Trophoblast cell (in vitro differentiated cells and primary cell): ENCODE measurements around the gene HNRNPA2B1.
A peak's percentile ranks its signal among the peaks of the same experiment; 100 is the strongest.
"Not testable (repeated sequence)": the region's sequence is repeated elsewhere in the genome, so short reads cannot be mapped to it uniquely, and the experiment has no call there.

Source experiments
- DNase-seq, 2 donors: peaks; one replicate each; pipeline ENCODE4 v3.0.0-alpha.2; 2016
- H2AFZ ChIP-seq: 2 replicates; pipeline ENCODE4 v1.6.1; 2013; ENCODE audit warnings: low read length, moderate library complexity, mild to moderate bottlenecking; ENCODE audit not compliant: insufficient read depth, poor library complexity
- H2AK5ac ChIP-seq: 2 replicates; pipeline ENCODE4 v1.6.1; 2013; ENCODE audit warnings: mild to moderate bottlenecking, low read length
- H2BK120ac ChIP-seq: 2 replicates; pipeline ENCODE4 v1.6.1; 2013; ENCODE audit warnings: low read length, mild to moderate bottlenecking, moderate library complexity; ENCODE audit not compliant: insufficient read depth, poor library complexity
- H2BK12ac ChIP-seq: 2 replicates; pipeline ENCODE4 v1.6.1; 2013; ENCODE audit warnings: mild to moderate bottlenecking, low read length, moderate library complexity
- H2BK5ac ChIP-seq: 2 replicates; pipeline ENCODE4 v1.6.1; 2013; ENCODE audit warnings: low read length, low read depth, moderate library complexity, mild to moderate bottlenecking; ENCODE audit not compliant: poor library complexity
- H3K14ac ChIP-seq: 2 replicates; pipeline ENCODE4 v1.6.1; 2013; ENCODE audit warnings: mild to moderate bottlenecking, low read length
- H3K18ac ChIP-seq: 2 replicates; pipeline ENCODE4 v1.6.1; 2013; ENCODE audit warnings: mild to moderate bottlenecking, low read length
- H3K23ac ChIP-seq: 2 replicates; pipeline ENCODE4 v1.6.1; 2013; ENCODE audit warnings: low read length
- H3K27ac ChIP-seq: 2 replicates; pipeline ENCODE4 v1.5.1; 2013; ENCODE audit warnings: low read depth, mild to moderate bottlenecking, inconsistent platforms, low read length, moderate library complexity
- H3K27me3 ChIP-seq: 2 replicates; pipeline ENCODE4 v1.6.1; 2013; ENCODE audit warnings: inconsistent platforms, mild to moderate bottlenecking, low read length, moderate library complexity; ENCODE audit not compliant: insufficient read depth
- H3K36me3 ChIP-seq, 2 experiments: 1 replicate in 1 of 2; 2 replicates in 1 of 2; pipeline ENCODE4 v1.6.1; 2013; ENCODE audit warnings: low read length in 2 of 2, mild to moderate bottlenecking in 2 of 2, moderate library complexity in 1 of 2; ENCODE audit not compliant: insufficient read depth in 2 of 2, control insufficient read depth in 1 of 2
- H3K4ac ChIP-seq: 2 replicates; pipeline ENCODE4 v1.6.1; 2013; ENCODE audit warnings: low read depth, mild to moderate bottlenecking, low read length, moderate library complexity
- H3K4me1 ChIP-seq, 2 experiments: 1 replicate in 1 of 2; 2 replicates in 1 of 2; pipeline ENCODE4 v1.6.1; 2013; ENCODE audit warnings: low read length in 2 of 2, mild to moderate bottlenecking in 2 of 2, moderate library complexity in 1 of 2; ENCODE audit not compliant: insufficient read depth in 2 of 2, control insufficient read depth in 1 of 2
- H3K4me2 ChIP-seq: 2 replicates; pipeline ENCODE4 v1.6.1; 2013; ENCODE audit warnings: inconsistent platforms, mild to moderate bottlenecking, low read length, moderate library complexity
- H3K4me3 ChIP-seq: 2 replicates; pipeline ENCODE4 v1.5.1; 2013; ENCODE audit warnings: mild to moderate bottlenecking, low read depth, low read length, inconsistent platforms
- H3K79me1 ChIP-seq: one replicate; pipeline ENCODE4 v1.6.1; 2013; ENCODE audit warnings: low read length
- H3K79me2 ChIP-seq: 2 replicates; pipeline ENCODE4 v1.6.1; 2013; ENCODE audit warnings: low read length, mild to moderate bottlenecking; ENCODE audit not compliant: control insufficient read depth, insufficient read depth, poor library complexity
- H3K9ac ChIP-seq: 2 replicates; pipeline ENCODE4 v1.6.1; 2013; ENCODE audit warnings: mild to moderate bottlenecking, low read length
- H3K9me3 ChIP-seq: 2 replicates; pipeline ENCODE4 v1.6.1; 2013; ENCODE audit warnings: low read depth, mild to moderate bottlenecking, control low read depth, inconsistent platforms, low read length; ENCODE audit not compliant: insufficient read depth
- H4K12ac ChIP-seq: 2 replicates; pipeline ENCODE4 v1.6.1; 2013; ENCODE audit warnings: low read depth, mild to moderate bottlenecking, low read length, moderate library complexity
- H4K8ac ChIP-seq: 2 replicates; pipeline ENCODE4 v1.6.1; 2013; ENCODE audit warnings: low read depth, mild to moderate bottlenecking, low read length, moderate library complexity
- H4K91ac ChIP-seq: one replicate; pipeline ENCODE4 v1.6.1; 2013; ENCODE audit warnings: low read depth, mild to moderate bottlenecking, low read length, moderate library complexity
- WGBS: extraction: QIAGEN DNeasy Blood & Tissue Kit; methylation state at CpG from one replicate; pipeline ENCODE4 v1.1.7; 2013; ENCODE audit warnings: missing lambda C conversion rate; ENCODE audit not compliant: insufficient read length, insufficient coverage; ENCODE audit errors: extremely low coverage; 5-methylcytosine and 5-hydroxymethylcytosine counted together

Gene HNRNPA2B1

GRCh38 chr7:26186364-26187311 lies 13.9 kb downstream of the HNRNPA2B1 start:
- Histone ChIP-seq H3K4me3 (no peak overlapping the region), H2BK120ac (no peak overlapping the region), H3K36me3 (peaks cover 4 to 30% of the 10 kb centered on the region in 2 experiments), H2BK12ac (no peak overlapping the region), H4K91ac (no peak overlapping the region), H2AFZ (no peak overlapping the region), H3K18ac (no peak overlapping the region), H2AK5ac (no peak overlapping the region), H3K79me1 (no peaks in the 10 kb centered on the region), H3K79me2 (no peaks in the 10 kb centered on the region), H3K9me3 (no peaks in the 10 kb centered on the region), H3K27me3 (no peaks in the 10 kb centered on the region), H3K4me1 (no peaks in the 10 kb centered on the region), H3K4me2 (no peak overlapping the region), H4K8ac (no peak overlapping the region), H3K9ac (no peak overlapping the region), H3K23ac (no peak overlapping the region), H3K4ac (no peak overlapping the region), H4K12ac (no peak overlapping the region), H2BK5ac (no peak overlapping the region), H3K14ac (no peak overlapping the region), H3K27ac (no peak overlapping the region)
- no CpG with 5 or more reads among the region's 5 CpGs for WGBS
- DNase-seq = peak in 1 of 2 donors; percentile 35

DNA sequence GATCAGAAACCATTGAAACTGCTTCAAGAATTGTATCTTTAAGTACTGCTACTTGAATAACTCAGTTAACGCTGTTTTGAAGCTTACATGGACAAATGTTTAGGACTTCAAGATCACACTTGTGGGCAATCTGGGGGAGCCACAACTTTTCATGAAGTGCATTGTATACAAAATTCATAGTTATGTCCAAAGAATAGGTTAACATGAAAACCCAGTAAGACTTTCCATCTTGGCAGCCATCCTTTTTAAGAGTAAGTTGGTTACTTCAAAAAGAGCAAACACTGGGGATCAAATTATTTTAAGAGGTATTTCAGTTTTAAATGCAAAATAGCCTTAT lies 14.7 kb downstream of the HNRNPA2B1 start:
- no CpG with 5 or more reads among the region's 1 CpG for WGBS
- Histone ChIP-seq H3K18ac (no peak overlapping the region), H4K91ac (no peak overlapping the region), H3K79me1 (no peaks in the 10 kb centered on the region), H3K9me3 (no peaks in the 10 kb centered on the region), H3K14ac (no peak overlapping the region), H3K4me1 (no peaks in the 10 kb centered on the region), H2BK12ac (no peak overlapping the region), H3K36me3 (peaks cover 4 to 25% of the 10 kb centered on the region in 2 experiments), H3K9ac (no peak overlapping the region), H3K27me3 (no peaks in the 10 kb centered on the region), H2AFZ (no peak overlapping the region), H3K4me3 (no peak overlapping the region), H2AK5ac (no peak overlapping the region), H3K23ac (no peak overlapping the region), H4K12ac (no peak overlapping the region), H3K27ac (no peak overlapping the region), H3K79me2 (no peaks in the 10 kb centered on the region), H2BK120ac (no peak overlapping the region), H4K8ac (no peak overlapping the region), H3K4me2 (no peak overlapping the region), H3K4ac (no peak overlapping the region), H2BK5ac (no peak overlapping the region)
- DNase-seq = no peak

- H3K18ac ChIP-seq = no peak overlapping the region
- 100% methylated on average over 1 of the region's 10 CpGs for WGBS
- H3K9me3 ChIP-seq = no peaks in the 10 kb centered on the region
These were observed 15.3 kb downstream of the HNRNPA2B1 start for GRCh38 chr7:26185131-26185843.

DNA sequence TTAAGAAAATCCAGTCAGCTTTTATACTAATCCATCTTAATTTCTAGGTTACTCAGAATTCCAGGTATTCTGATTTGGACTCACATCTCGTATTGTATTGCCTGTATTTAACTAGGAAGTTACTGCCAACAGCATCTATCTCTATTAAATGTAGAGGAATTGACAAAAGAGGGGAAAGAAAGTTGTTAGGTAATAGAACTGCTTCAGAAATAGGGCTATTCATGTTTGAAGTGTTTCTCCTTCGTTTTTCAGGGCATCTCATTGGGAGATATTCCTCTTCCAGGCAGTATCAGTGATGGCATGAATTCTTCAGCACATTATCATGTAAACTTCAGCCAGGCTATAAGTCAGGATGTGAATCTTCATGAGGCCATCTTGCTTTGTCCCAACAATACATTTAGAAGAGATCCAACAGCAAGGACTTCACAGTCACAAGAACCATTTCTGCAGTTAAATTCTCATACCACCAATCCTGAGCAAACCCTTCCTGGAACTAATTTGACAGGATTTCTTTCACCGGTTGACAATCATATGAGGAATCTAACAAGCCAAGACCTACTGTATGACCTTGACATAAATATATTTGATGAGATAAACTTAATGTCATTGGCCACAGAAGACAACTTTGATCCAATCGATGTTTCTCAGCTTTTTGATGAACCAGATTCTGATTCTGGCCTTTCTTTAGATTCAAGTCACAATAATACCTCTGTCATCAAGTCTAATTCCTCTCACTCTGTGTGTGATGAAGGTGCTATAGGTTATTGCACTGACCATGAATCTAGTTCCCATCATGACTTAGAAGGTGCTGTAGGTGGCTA lies 16.1 kb downstream of the HNRNPA2B1 start:
- H3K27ac ChIP-seq, H3K9ac ChIP-seq, H3K18ac ChIP-seq, H3K4ac ChIP-seq, H3K27me3 ChIP-seq, H3K4me2 ChIP-seq, H2AK5ac ChIP-seq, H2BK120ac ChIP-seq, H3K4me3 ChIP-seq, H4K12ac ChIP-seq, H3K79me2 ChIP-seq, H3K4me1 ChIP-seq, H3K23ac ChIP-seq, H2BK5ac ChIP-seq, DNase-seq, H4K91ac ChIP-seq, H2BK12ac ChIP-seq, H2AFZ ChIP-seq, H3K9me3 ChIP-seq, H3K79me1 ChIP-seq, H3K14ac ChIP-seq, H4K8ac ChIP-seq: not testable (repeated sequence)
- H3K36me3 ChIP-seq = peaks cover 4 to 19% of the 10 kb centered on the region in 2 experiments
- WGBS = no CpG with 5 or more reads among the region's 4 CpGs

More at GRCh38 chr7:26185131-26185843, 15.3 kb downstream of the HNRNPA2B1 start:
- Histone ChIP-seq H3K9ac (no peak overlapping the region), H3K27ac (no peak overlapping the region), H2AK5ac (no peak overlapping the region), H3K4me3 (no peak overlapping the region), H3K36me3 (peaks cover 4 to 21% of the 10 kb centered on the region in 2 experiments), H4K8ac (no peak overlapping the region), H4K91ac (no peak overlapping the region), H3K79me2 (no peaks in the 10 kb centered on the region), H3K27me3 (no peaks in the 10 kb centered on the region), H4K12ac (no peak overlapping the region), H3K14ac (no peak overlapping the region), H3K23ac (no peak overlapping the region), H2BK120ac (no peak overlapping the region), H2AFZ (no peak overlapping the region), H3K4ac (no peak overlapping the region), H2BK12ac (no peak overlapping the region), H3K4me1 (no peaks in the 10 kb centered on the region), H3K4me2 (no peak overlapping the region), H3K79me1 (no peaks in the 10 kb centered on the region), H2BK5ac (no peak overlapping the region)
- DNase-seq = peak in 1 of 2 donors; percentile 43
